ENCODE measurements around the gene SLC22A31.
"Not testable (repeated sequence)": the region's sequence is repeated elsewhere in the genome, so short reads cannot be mapped to it uniquely, and the experiment has no call there.

Gene SLC22A31

GRCh38 chr16:89192956-89193575 lies 7.3 kb downstream of the SLC22A31 start:
- DNase-seq: no peak

GRCh38 chr16:89192186-89192955 lies 8.0 kb downstream of the SLC22A31 start:
- peak; percentile 87 for DNase-seq

- no peak for DNase-seq
These were observed 8.5 kb downstream of the SLC22A31 start for GRCh38 chr16:89191901-89192185.

GRCh38 chr16:89191033-89191900 lies 9.1 kb downstream of the SLC22A31 start:
- DNase-seq: no peak

- DNase-seq: no peak
These were observed 10.0 kb downstream of the SLC22A31 start for GRCh38 chr16:89190150-89190958.

GRCh38 chr16:89189358-89190025 lies 10.8 kb downstream of the SLC22A31 start:
- DNase-seq: no peak

GRCh38 chr16:89188471-89189357 lies 11.6 kb downstream of the SLC22A31 start:
- DNase-seq: not testable (repeated sequence)

- no peak for DNase-seq
These were observed 12.5 kb downstream of the SLC22A31 start for GRCh38 chr16:89187770-89188392.

GRCh38 chr16:89187032-89187769 lies 13.1 kb downstream of the SLC22A31 start:
- DNase-seq: no peak

GRCh38 chr16:89186593-89187031 lies 13.7 kb downstream of the SLC22A31 start:
- DNase-seq: not testable (repeated sequence)

GRCh38 chr16:89185887-89186592 lies 14.3 kb downstream of the SLC22A31 start:
- DNase-seq: not testable (repeated sequence)

GRCh38 chr16:89184933-89185794 lies 15.2 kb downstream of the SLC22A31 start:
- no peak for DNase-seq

GRCh38 chr16:89184677-89184932 lies 15.7 kb downstream of the SLC22A31 start:
- no peak for DNase-seq

- no peak for DNase-seq
These were observed 16.2 kb downstream of the SLC22A31 start for GRCh38 chr16:89183975-89184676.

GRCh38 chr16:89183463-89183862 lies 16.9 kb downstream of the SLC22A31 start:
- DNase-seq: no peak

GRCh38 chr16:89179656-89180315 lies 20.6 kb downstream of the SLC22A31 start:
- DNase-seq: no peak

GRCh38 chr16:89179148-89179484 lies 21.2 kb downstream of the SLC22A31 start:
- DNase-seq: no peak
